HepG2 (cell line): Measurements from ENCODE around the gene MAP3K4.

Experiments used
- ETV6 ChIP-seq: sonication (generic); formaldehyde crosslinking; conservative IDR thresholded peaks from 2 replicates; pipeline ENCODE4 v1.4.0; 2020; ENCODE audit warnings: missing genetic modification reagents
- HNRNPUL1 ChIP-seq: fragments of 200-400 bp; formaldehyde crosslinking; IDR thresholded peaks from 2 replicates; pipeline ENCODE4 v1.6.1; 2017; ENCODE audit warnings: low read depth, mild to moderate bottlenecking, low read length, moderate library complexity
- RFX5 ChIP-seq: IDR thresholded peaks from 2 replicates; pipeline ENCODE4 v1.6.1; 2011; ENCODE audit warnings: low read depth, low read length, improper control_type of control experiment
- SALL1 ChIP-seq: sonication (generic); formaldehyde crosslinking; IDR thresholded peaks from 2 replicates; pipeline ENCODE4 v1.8.0; 2022; ENCODE audit warnings: mild to moderate bottlenecking, missing genetic modification reagents
- SETDB1 ChIP-seq: sonication (generic); formaldehyde crosslinking; IDR thresholded peaks from 2 replicates; pipeline ENCODE4 v1.5.1; 2020; ENCODE audit warnings: missing genetic modification reagents, mild to moderate bottlenecking, borderline replicate concordance
- THRA ChIP-seq: sonication (generic); formaldehyde crosslinking; IDR thresholded peaks from 2 replicates; pipeline ENCODE4 v1.4.0; 2020; ENCODE audit warnings: missing genetic modification reagents, borderline replicate concordance
- YY1 ChIP-seq: IDR thresholded peaks from 2 replicates; pipeline ENCODE4 v1.6.1; 2011; ENCODE audit warnings: low read length, low read depth, moderate library complexity, mild to moderate bottlenecking; ENCODE audit not compliant: insufficient read depth, insufficient replicate concordance
- ZNF510 ChIP-seq: sonication (generic); formaldehyde crosslinking; IDR thresholded peaks from 2 replicates; pipeline ENCODE4 v1.4.0; 2020; ENCODE audit warnings: low read depth, mild to moderate bottlenecking, missing genetic modification reagents
- ZNF660 ChIP-seq: sonication (generic); formaldehyde crosslinking; IDR thresholded peaks from 2 replicates; pipeline ENCODE4 v1.5.1; 2020; ENCODE audit warnings: mild to moderate bottlenecking, low read depth, missing genetic modification reagents, borderline replicate concordance
- ZNF784 ChIP-seq: sonication (generic); formaldehyde crosslinking; IDR thresholded peaks from 2 replicates; pipeline ENCODE4 v1.5.1; 2020; ENCODE audit warnings: missing genetic modification reagents, mild to moderate bottlenecking, borderline replicate concordance
- TF ChIP-seq, protein P1 (sequence below): sonication (generic); formaldehyde crosslinking; IDR thresholded peaks from 2 replicates; pipeline ENCODE4 v1.5.0; 2020; ENCODE audit warnings: mild to moderate bottlenecking, missing genetic modification reagents, moderate library complexity
- TF ChIP-seq, protein P2 (sequence below): sonication (generic); formaldehyde crosslinking; IDR thresholded peaks from 2 replicates; pipeline ENCODE4 v1.4.0; 2020; ENCODE audit warnings: missing genetic modification reagents

DNA sequence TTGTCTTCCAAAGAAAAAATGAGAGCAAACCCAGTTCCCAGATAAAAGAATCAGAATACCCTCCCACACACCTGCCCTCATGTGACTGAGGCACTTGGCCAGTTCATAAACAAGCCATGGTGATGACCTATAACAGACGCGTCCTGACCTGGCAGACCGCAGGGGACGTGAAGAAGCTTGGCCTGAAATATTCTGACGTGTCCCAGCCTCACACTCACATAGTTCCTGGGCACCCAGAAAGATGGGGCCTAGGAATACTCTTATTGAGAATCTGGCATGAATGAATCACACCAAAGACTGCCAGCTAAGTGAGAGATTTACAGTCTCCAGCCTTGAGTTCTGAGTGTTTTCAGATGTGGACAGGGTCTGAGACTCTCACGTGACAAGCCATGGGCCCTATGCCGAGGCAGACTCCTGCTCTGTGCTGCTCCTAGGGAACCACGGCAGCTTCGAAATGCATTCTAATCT lies 17.2 kb upstream of the MAP3K4 start:
- TF ChIP-seq ZNF784 (CRISPR knock-in tag) (no peak), THRA (CRISPR knock-in tag) (no peak), ETV6 (CRISPR knock-in tag) (no peak), ZNF660 (CRISPR knock-in tag) (no peak), RFX5 (no peak), HNRNPUL1 (no peak), YY1 (no peak), SETDB1 (CRISPR knock-in tag) (no peak), SALL1 (CRISPR knock-in tag) (no peak), ZNF510 (CRISPR knock-in tag) (no peak)
- TF ChIP-seq, protein P1, sequence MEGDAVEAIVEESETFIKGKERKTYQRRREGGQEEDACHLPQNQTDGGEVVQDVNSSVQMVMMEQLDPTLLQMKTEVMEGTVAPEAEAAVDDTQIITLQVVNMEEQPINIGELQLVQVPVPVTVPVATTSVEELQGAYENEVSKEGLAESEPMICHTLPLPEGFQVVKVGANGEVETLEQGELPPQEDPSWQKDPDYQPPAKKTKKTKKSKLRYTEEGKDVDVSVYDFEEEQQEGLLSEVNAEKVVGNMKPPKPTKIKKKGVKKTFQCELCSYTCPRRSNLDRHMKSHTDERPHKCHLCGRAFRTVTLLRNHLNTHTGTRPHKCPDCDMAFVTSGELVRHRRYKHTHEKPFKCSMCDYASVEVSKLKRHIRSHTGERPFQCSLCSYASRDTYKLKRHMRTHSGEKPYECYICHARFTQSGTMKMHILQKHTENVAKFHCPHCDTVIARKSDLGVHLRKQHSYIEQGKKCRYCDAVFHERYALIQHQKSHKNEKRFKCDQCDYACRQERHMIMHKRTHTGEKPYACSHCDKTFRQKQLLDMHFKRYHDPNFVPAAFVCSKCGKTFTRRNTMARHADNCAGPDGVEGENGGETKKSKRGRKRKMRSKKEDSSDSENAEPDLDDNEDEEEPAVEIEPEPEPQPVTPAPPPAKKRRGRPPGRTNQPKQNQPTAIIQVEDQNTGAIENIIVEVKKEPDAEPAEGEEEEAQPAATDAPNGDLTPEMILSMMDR (CRISPR knock-in tag), result no peak
- TF ChIP-seq, protein P2, sequence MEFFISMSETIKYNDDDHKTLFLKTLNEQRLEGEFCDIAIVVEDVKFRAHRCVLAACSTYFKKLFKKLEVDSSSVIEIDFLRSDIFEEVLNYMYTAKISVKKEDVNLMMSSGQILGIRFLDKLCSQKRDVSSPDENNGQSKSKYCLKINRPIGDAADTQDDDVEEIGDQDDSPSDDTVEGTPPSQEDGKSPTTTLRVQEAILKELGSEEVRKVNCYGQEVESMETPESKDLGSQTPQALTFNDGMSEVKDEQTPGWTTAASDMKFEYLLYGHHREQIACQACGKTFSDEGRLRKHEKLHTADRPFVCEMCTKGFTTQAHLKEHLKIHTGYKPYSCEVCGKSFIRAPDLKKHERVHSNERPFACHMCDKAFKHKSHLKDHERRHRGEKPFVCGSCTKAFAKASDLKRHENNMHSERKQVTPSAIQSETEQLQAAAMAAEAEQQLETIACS, result no peak
